SH-SY5Y (cell line): ENCODE measurements around the gene SLC25A34.

Experiments used
- GATA2 ChIP-seq: IDR thresholded peaks from 2 replicates; pipeline ENCODE4 v1.6.1; 2011; ENCODE audit warnings: mild to moderate bottlenecking, low read depth, low read length
- GATA3 ChIP-seq: IDR thresholded peaks from 2 replicates; pipeline ENCODE4 v1.6.1; 2011; ENCODE audit warnings: low read depth, mild to moderate bottlenecking, low read length, moderate library complexity

DNA sequence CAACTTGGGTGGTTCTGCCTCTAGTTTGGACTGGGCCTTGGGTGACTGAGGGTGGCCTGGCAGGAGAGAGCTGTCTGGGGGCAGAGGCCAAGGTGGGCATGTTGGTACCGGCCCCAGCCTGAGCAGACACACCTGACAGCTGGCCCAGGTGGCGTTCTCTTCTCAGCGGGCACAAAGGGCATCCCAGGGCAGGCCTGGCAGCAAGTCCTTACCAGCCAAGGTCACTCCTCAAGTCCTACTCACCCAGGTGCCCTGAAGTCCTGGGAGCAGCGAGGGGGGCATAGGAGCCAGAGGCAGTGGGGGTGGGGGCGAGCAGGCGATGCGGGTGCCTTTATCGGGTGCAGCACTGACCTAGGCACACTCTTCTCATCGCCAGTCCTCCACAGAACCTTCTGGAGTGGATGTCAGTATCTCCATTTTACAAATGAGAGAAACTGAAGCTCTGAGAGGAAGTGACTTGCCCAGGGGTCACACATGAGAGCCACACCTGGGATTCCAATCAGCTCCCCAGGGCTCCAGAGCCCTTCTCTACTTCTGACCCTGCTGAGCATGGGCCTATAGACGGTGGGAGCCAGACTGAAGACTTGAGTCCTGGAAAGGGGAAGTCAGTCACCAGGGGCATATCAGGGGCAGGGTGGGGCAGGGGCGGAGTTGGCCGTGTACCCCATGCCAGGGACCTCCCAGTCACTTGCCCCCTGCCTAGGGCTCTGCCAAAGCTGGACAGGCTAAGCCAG is 587 bp upstream of the SLC25A34 start:
- TF ChIP-seq GATA3: no peak
- no peak for TF ChIP-seq GATA2
